H1 (cell line): ENCODE measurements around the gene TLR10. TPM values are rescaled to one million over a fixed set of nuclear protein-coding genes. Genes with fewer than 3 reads are reported as not detected.

Source experiments
- CTCF ChIA-PET: fragments of 300-600 bp; sonication (Branson Sonifier 250); formaldehyde crosslinking; loops from one replicate; lab custom pipeline; 2021; ENCODE audit not compliant: partially characterized antibody; lab: Charles Lee
- POLR2A ChIA-PET: fragments of 300-600 bp; sonication (Branson Sonifier 250); formaldehyde crosslinking; loops from one replicate; lab custom pipeline; 2021; ENCODE audit warnings: inconsistent platforms; ENCODE audit not compliant: partially characterized antibody; lab: Charles Lee
- DNase-seq, 2 experiments: peaks; one replicate each; pipeline versions ENCODE4 v3.0.0 to v3.0.0-alpha.2; 2010 to 2022; ENCODE audit warnings: low spot score in 2 of 2, low read depth in 1 of 2, mixed read lengths in 1 of 2
- FAIRE-seq: peaks from 2 replicates; lab custom pipeline; 2011; peaks lifted over from hg19 to GRCh38; lab: Jason Lieb, UNC
- H2AFZ ChIP-seq: 2 replicates; pipeline ENCODE4 v1.8.1; 2012; ENCODE audit warnings: low read length, inconsistent platforms
- H2AK5ac ChIP-seq: 2 replicates; pipeline ENCODE4 v1.6.1; 2013; ENCODE audit warnings: low read depth, low read length
- H2BK120ac ChIP-seq: replicated peaks from 2 replicates; pipeline ENCODE3; 2013; ENCODE audit warnings: low read depth, low read length, inconsistent platforms
- H2BK12ac ChIP-seq: 2 replicates; pipeline ENCODE4 v1.6.1; 2013; ENCODE audit warnings: low read depth, low read length
- H2BK15ac ChIP-seq: 2 replicates; pipeline ENCODE4 v1.6.1; 2013; ENCODE audit warnings: low read length
- H2BK20ac ChIP-seq: 2 replicates; pipeline ENCODE4 v1.6.1; 2013; ENCODE audit warnings: low read length
- H2BK5ac ChIP-seq: 2 replicates; pipeline ENCODE4 v1.6.1; 2013; ENCODE audit warnings: low read depth, low read length
- H3K14ac ChIP-seq: 2 replicates; pipeline ENCODE4 v1.6.1; 2013; ENCODE audit warnings: inconsistent platforms; ENCODE audit not compliant: insufficient read length
- H3K18ac ChIP-seq: 2 replicates; pipeline ENCODE4 v1.6.1; 2013; ENCODE audit warnings: low read length; ENCODE audit errors: extremely low read depth
- H3K23ac ChIP-seq: 2 replicates; pipeline ENCODE4 v1.6.1; 2013; ENCODE audit warnings: inconsistent platforms; ENCODE audit not compliant: insufficient read length
- H3K23me2 ChIP-seq: 2 replicates; pipeline ENCODE4 v1.6.1; 2013; ENCODE audit warnings: low read depth, low read length
- H3K27ac ChIP-seq: 2 replicates; pipeline ENCODE4 v1.6.1; 2011; ENCODE audit warnings: low read depth, low read length, inconsistent platforms
- H3K27me3 ChIP-seq, 4 experiments: replicated peaks in 1 of 4; 1 replicate in 1 of 4; 2 replicates in 3 of 4; pipeline versions ENCODE4 v1.6.1 to v1.8.1; 2011 to 2013; ENCODE audit warnings: low read length in 3 of 4, mild to moderate bottlenecking in 3 of 4, inconsistent platforms in 2 of 4, mixed read lengths in 2 of 4, moderate library complexity in 1 of 4; ENCODE audit not compliant: control insufficient read depth in 3 of 4, insufficient read depth in 3 of 4; ENCODE audit errors: extremely low read depth in 1 of 4
- H3K36me3 ChIP-seq, 4 experiments: 2 replicates each; pipeline versions ENCODE4 v1.6.1 to v1.8.1; 2011 to 2013; ENCODE audit warnings: mild to moderate bottlenecking in 4 of 4, low read length in 3 of 4, moderate library complexity in 2 of 4, control low read depth in 1 of 4, inconsistent platforms in 1 of 4; ENCODE audit not compliant: insufficient read depth in 4 of 4, control insufficient read depth in 2 of 4
- H3K4ac ChIP-seq: replicated peaks from 2 replicates; pipeline ENCODE3; 2013; ENCODE audit warnings: low read length, low read depth, mixed read lengths, inconsistent platforms; ENCODE audit not compliant: insufficient read length
- H3K4me1 ChIP-seq, 4 experiments: replicated peaks in 1 of 4; 1 replicate in 1 of 4; 2 replicates in 3 of 4; pipeline versions ENCODE4 v1.6.1 to v1.8.1; 2011 to 2013; ENCODE audit warnings: low read length in 3 of 4, inconsistent platforms in 2 of 4, mixed read lengths in 1 of 4; ENCODE audit not compliant: insufficient read depth in 4 of 4, control insufficient read depth in 3 of 4
- H3K4me2 ChIP-seq, 2 experiments: 2 replicates each; pipeline versions ENCODE4 v1.6.1 to v1.8.1; 2011 to 2013; ENCODE audit warnings: low read depth in 2 of 2, low read length in 2 of 2, control low read depth in 1 of 2, inconsistent platforms in 1 of 2, mild to moderate bottlenecking in 1 of 2; ENCODE audit not compliant: insufficient read depth in 1 of 2
- H3K4me3 ChIP-seq, 4 experiments: fragments of 200-600, 300-600 bp in 1 of 4; sonication (generic), shearing (Covaris generic), sonication (Bioruptor Twin) in 1 of 4; 2 replicates each; pipeline versions ENCODE4 v1.5.1 to v1.8.1; 2011 to 2016; ENCODE audit warnings: low read length in 4 of 4, low read depth in 3 of 4, control low read depth in 2 of 4, inconsistent platforms in 2 of 4, mild to moderate bottlenecking in 2 of 4, mixed read lengths in 1 of 4, moderate library complexity in 1 of 4; ENCODE audit not compliant: insufficient read depth in 2 of 4; ENCODE audit errors: extremely low read depth in 1 of 4
- H3K56ac ChIP-seq: replicated peaks from 2 replicates; pipeline ENCODE3; 2013; ENCODE audit warnings: low read depth, mild to moderate bottlenecking, mixed read lengths, low read length, inconsistent platforms; ENCODE audit not compliant: insufficient read length
- H3K79me1 ChIP-seq: 2 replicates; pipeline ENCODE4 v1.6.1; 2013; ENCODE audit warnings: low read depth, low read length, control low read depth
- H3K79me2 ChIP-seq, 2 experiments: 2 replicates each; pipeline versions ENCODE4 v1.6.1 to v1.8.1; 2012 to 2013; ENCODE audit warnings: low read length in 2 of 2, mild to moderate bottlenecking in 2 of 2, inconsistent platforms in 1 of 2; ENCODE audit not compliant: insufficient read depth in 2 of 2, control insufficient read depth in 1 of 2
- H3K9ac ChIP-seq, 4 experiments: replicated peaks in 1 of 4; 1 replicate in 1 of 4; 2 replicates in 3 of 4; pipeline versions ENCODE4 v1.6.1 to v1.8.1; 2011 to 2013; ENCODE audit warnings: low read depth in 3 of 4, low read length in 3 of 4, control low read depth in 2 of 4, mild to moderate bottlenecking in 2 of 4, moderate library complexity in 2 of 4, inconsistent platforms in 1 of 4; ENCODE audit errors: extremely low read depth in 1 of 4
- H3K9me3 ChIP-seq, 2 experiments: 2 replicates each; pipeline versions ENCODE4 v1.6.1 to v1.8.1; 2012 to 2013; ENCODE audit warnings: mild to moderate bottlenecking in 2 of 2, moderate library complexity in 2 of 2, control low read depth in 1 of 2, inconsistent platforms in 1 of 2, low read depth in 1 of 2, low read length in 1 of 2, mixed read lengths in 1 of 2; ENCODE audit not compliant: insufficient read depth in 2 of 2
- H4K20me1 ChIP-seq, 2 experiments: replicated peaks in 1 of 2; 2 replicates each; pipeline versions ENCODE3 to v1.8.1; 2011 to 2013; ENCODE audit warnings: inconsistent platforms in 2 of 2, low read length in 2 of 2, mild to moderate bottlenecking in 1 of 2; ENCODE audit not compliant: insufficient read depth in 2 of 2, control insufficient read depth in 1 of 2
- H4K5ac ChIP-seq: 2 replicates; pipeline ENCODE4 v1.6.1; 2013; ENCODE audit warnings: low read length, low read depth, mixed read lengths, inconsistent platforms; ENCODE audit not compliant: insufficient read length
- H4K8ac ChIP-seq: 2 replicates; pipeline ENCODE4 v1.8.0; 2013; ENCODE audit warnings: mild to moderate bottlenecking, moderate library complexity, low read length, inconsistent platforms; ENCODE audit not compliant: insufficient read depth; ENCODE audit errors: extremely low read depth
- H4K91ac ChIP-seq: replicated peaks from 2 replicates; pipeline ENCODE3; 2013; ENCODE audit warnings: low read length, mixed read lengths, inconsistent platforms; ENCODE audit not compliant: insufficient read length
- NANOG ChIP-seq: IDR thresholded peaks from 2 replicates; pipeline ENCODE4 v1.6.1; 2011; ENCODE audit warnings: low read length, low read depth, mild to moderate bottlenecking, inconsistent platforms; ENCODE audit not compliant: insufficient read depth, poor library complexity, severe bottlenecking
- WGBS, 2 experiments: shearing (Covaris generic) in 1 of 2; methylation state at CpG; one replicate each; pipeline versions ENCODE4 v1.1.6 to v1.1.7; 2013 to 2015; ENCODE audit warnings: low lambda C conversion rate in 2 of 2, mixed read lengths in 2 of 2, inconsistent platforms in 1 of 2, low coverage in 1 of 2, missing lambda C conversion rate in 1 of 2; ENCODE audit not compliant: insufficient replicate concordance in 2 of 2, insufficient coverage in 1 of 2, insufficient read length in 1 of 2; ENCODE audit errors: extremely low coverage in 1 of 2, missing lambda C conversion rate in 1 of 2; 5-methylcytosine and 5-hydroxymethylcytosine counted together
- polyA plus RNA-seq, 7 experiments: library from polyadenylated mRNA; depleted of rRNA in 3 of 7; stranded (reverse) in 5 of 7; unstranded in 2 of 7; fragments of >200 nt in 5 of 7; fragments of 200-250 nt in 2 of 7; gene quantifications; 1 replicate in 5 of 7; 2 replicates in 1 of 7; 4 replicates in 1 of 7; pipeline versions ENCODE4 v1.2.1 to v1.2.3, GENCODE V29; 2011 to 2013; ENCODE audit warnings: missing spikeins in 2 of 7, mixed read lengths in 2 of 7
- total RNA-seq: library from RNA; stranded (reverse); fragmentation: NEBNext Ultra II Directional; extraction: Animal tissue kit (Norgen Biotek cat#: 25700); gene quantifications from 2 replicates; pipeline ENCODE4 v1.2.1, GENCODE V29; 2021

The TLR10 gene
- total and polyA plus RNA-seq, 2 of the 8 experiments (the other 6 are each of a cell fraction or from before 2014, with no cell fraction given): not detected

GRCh38 chr4:38791010-38791409 is 8.2 kb upstream of the TLR10 start:
- CTCF ChIA-PET: interaction anchor here (0.6 to 3.8 kb wide), 5 partner anchors 9 to 70 kb away, joined by 3 to 19 read pairs (median 4); partner anchors contain the start of gene TLR10
- TF ChIP-seq NANOG: no peak

More at GRCh38 chr4:38791010-38791409, 8.2 kb upstream of the TLR10 start:
- H4K91ac ChIP-seq: no peak overlapping the region
- no peak overlapping the region for H3K14ac ChIP-seq
- H2AK5ac ChIP-seq: no peak overlapping the region
- H2BK20ac ChIP-seq: no peak overlapping the region
- peaks cover 2% of the 10 kb centered on the region; the same call in 1 of the 2 replicates for H3K23me2 ChIP-seq
- H4K8ac ChIP-seq: no peak overlapping the region
- no peaks in the 10 kb centered on the region for H3K9me3 ChIP-seq
- no peak overlapping the region for H2BK12ac ChIP-seq
- H3K27me3 ChIP-seq: no peaks in the 10 kb centered on the region
- WGBS, 2 experiments: 91% methylated on average over 2 of the region's 2 CpGs; no CpG with 5 or more reads in 1 of the 2 experiments
- no peaks in the 10 kb centered on the region for H3K36me3 ChIP-seq
- H3K9ac ChIP-seq: no peak overlapping the region
- H2BK120ac ChIP-seq: no peak overlapping the region
- DNase-seq: no peak
- H3K4me3 ChIP-seq: no peak overlapping the region
- POLR2A ChIA-PET: no interaction called here
- no peak overlapping the region for H3K27ac ChIP-seq
- no peak overlapping the region for H4K5ac ChIP-seq
- no peak overlapping the region for H3K4ac ChIP-seq
- H2BK5ac ChIP-seq: no peak overlapping the region
- no peak overlapping the region for H3K56ac ChIP-seq
- H3K18ac ChIP-seq: no peak overlapping the region
- H4K20me1 ChIP-seq: peaks cover 0 to 2% of the 10 kb centered on the region in 2 experiments
- H3K79me1 ChIP-seq: no peaks in the 10 kb centered on the region
- no peak overlapping the region for H2AFZ ChIP-seq
- H3K79me2 ChIP-seq: no peaks in the 10 kb centered on the region
- no peak overlapping the region for H3K23ac ChIP-seq
- H2BK15ac ChIP-seq: no peak overlapping the region
- no peak overlapping the region for H3K4me2 ChIP-seq
- no peak for FAIRE-seq
- no peaks in the 10 kb centered on the region for H3K4me1 ChIP-seq
